ENCODE data around the gene FAM135A. TPM values are rescaled to one million over a fixed set of nuclear protein-coding genes. Genes with fewer than 3 reads are reported as not detected.

The FAM135A gene
- total and polyA plus RNA-seq, 9 of the 15 experiments (the other 6 are each of a cell fraction or from before 2014, with no cell fraction given) = 7.4 to 32.9 (median 19.2) TPM

DNA sequence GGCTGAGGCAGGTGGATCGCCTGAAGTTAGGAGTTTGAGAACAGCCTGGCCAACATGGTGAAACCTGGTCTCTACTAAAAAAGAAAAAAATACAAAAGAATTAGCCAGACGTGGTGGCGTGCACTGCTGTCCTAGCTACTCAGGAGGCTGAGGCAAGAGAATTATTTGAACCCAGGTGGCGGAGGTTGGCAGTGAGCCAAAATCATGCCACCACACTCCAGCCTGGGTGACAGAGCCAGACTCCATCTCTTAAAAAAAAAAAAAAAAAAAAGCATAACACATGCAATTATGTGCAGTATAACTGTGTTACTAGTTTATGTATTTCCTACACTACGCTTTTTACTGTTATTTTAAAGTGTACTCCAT lies 31.9 kb upstream of the FAM135A start:
- Histone ChIP-seq H3K9ac (ENCODE audit: insufficient read depth in 1 of 2, low read depth in 2 of 2, low read length in 2 of 2) (no peak overlapping the region), H3K4me3 (no peak overlapping the region), H3K9me3 (replicated peaks; ENCODE audit: control insufficient read depth, insufficient read depth, low read depth, low read length) (no peaks in the 10 kb centered on the region), H3K36me3 (ENCODE audit: control insufficient read depth, insufficient read depth, low read length) (no peaks in the 10 kb centered on the region), H3K79me2 (ENCODE audit: control insufficient read depth, insufficient read depth, low read length) (no peaks in the 10 kb centered on the region), H3K4me2 (ENCODE audit: insufficient read depth, low read length) (no peak overlapping the region), H2AFZ (ENCODE audit: low read depth, low read length) (no peak overlapping the region), H3K27ac (ENCODE audit: extremely low read depth, low read depth, low read length) (no peak overlapping the region), H3K27me3 (ENCODE audit: control insufficient read depth in 2 of 2, insufficient read depth in 2 of 2, low read length in 2 of 2) (no peaks in the 10 kb centered on the region), H4K20me1 (replicated peaks; ENCODE audit: control insufficient read depth, insufficient read depth, low read length) (no peaks in the 10 kb centered on the region), H3K9me1 (ENCODE audit: control insufficient read depth, insufficient read depth, low read length) (no peaks in the 10 kb centered on the region), H3K4me1 (replicated peaks in 1 of 2; ENCODE audit: control insufficient read depth in 2 of 2, insufficient read depth in 2 of 2, low read length in 2 of 2) (peaks cover 0 to 8% of the 10 kb centered on the region in 2 experiments; a peak in 4 of 5 replicates)
- intact Hi-C loops (cut with micrococcal nuclease) (no loop called here), in situ Hi-C loops (cut with MboI) (no loop called here)
- DNase-seq (ENCODE audit: extremely low read depth in 1 of 4, low spot score in 3 of 4) (no peak), FAIRE-seq (no peak), ATAC-seq (no peak)
- BruUV-seq (replicated peaks) = no TSS peak
- TF ChIP-seq HIVEP1 (CRISPR knock-in tag; IDR thresholded peaks at IDR 0.05) (no peak), SETDB1 (IDR thresholded peaks at IDR 0.05; ENCODE audit: low read length) (no peak), TAL1 (IDR thresholded peaks at IDR 0.05) (no peak), NFIX (CRISPR knock-in tag; IDR thresholded peaks at IDR 0.05; ENCODE audit: low read depth) (peak; percentile 56; the same call in 1 of the 2 replicates), CAMTA2 (CRISPR knock-in tag; conservative IDR thresholded peaks at IDR 0.05) (no peak), CBX8 (IDR thresholded peaks at IDR 0.05; ENCODE audit: borderline replicate concordance, extremely low read depth, low read depth, low read length, poor library complexity, severe bottlenecking) (no peak), TOE1 (IDR thresholded peaks at IDR 0.05; ENCODE audit: borderline replicate concordance) (no peak), TOE1 (CRISPR knock-in tag; IDR thresholded peaks at IDR 0.05; ENCODE audit: borderline replicate concordance, low read depth) (no peak), NFIC (IDR thresholded peaks at IDR 0.05) (peak; percentile 90), ZFPM2 (CRISPR knock-in tag; IDR thresholded peaks at IDR 0.05) (no peak), FOXK1 (CRISPR knock-in tag; IDR thresholded peaks at IDR 0.05; ENCODE audit: borderline replicate concordance) (no peak), TCF3 (CRISPR knock-in tag; IDR thresholded peaks at IDR 0.05) (no peak), ZNF263 (CRISPR knock-in tag; IDR thresholded peaks at IDR 0.05; ENCODE audit: borderline replicate concordance) (no peak), TCF7L2 (IDR thresholded peaks at IDR 0.05; ENCODE audit: low read depth, low read length) (no peak)
- TF ChIP-seq, protein P1, sequence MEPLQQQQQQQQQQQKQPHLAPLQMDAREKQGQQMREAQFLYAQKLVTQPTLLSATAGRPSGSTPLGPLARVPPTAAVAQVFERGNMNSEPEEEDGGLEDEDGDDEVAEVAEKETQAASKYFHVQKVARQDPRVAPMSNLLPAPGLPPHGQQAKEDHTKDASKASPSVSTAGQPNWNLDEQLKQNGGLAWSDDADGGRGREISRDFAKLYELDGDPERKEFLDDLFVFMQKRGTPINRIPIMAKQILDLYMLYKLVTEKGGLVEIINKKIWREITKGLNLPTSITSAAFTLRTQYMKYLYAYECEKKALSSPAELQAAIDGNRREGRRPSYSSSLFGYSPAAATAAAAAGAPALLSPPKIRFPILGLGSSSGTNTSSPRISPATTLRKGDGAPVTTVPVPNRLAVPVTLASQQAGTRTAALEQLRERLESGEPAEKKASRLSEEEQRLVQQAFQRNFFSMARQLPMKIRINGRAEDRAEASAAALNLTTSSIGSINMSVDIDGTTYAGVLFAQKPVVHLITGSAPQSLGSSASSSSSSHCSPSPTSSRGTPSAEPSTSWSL (CRISPR knock-in tag; IDR thresholded peaks at IDR 0.05; ENCODE audit: borderline replicate concordance) = no peak
- TF ChIP-seq, protein P2, sequence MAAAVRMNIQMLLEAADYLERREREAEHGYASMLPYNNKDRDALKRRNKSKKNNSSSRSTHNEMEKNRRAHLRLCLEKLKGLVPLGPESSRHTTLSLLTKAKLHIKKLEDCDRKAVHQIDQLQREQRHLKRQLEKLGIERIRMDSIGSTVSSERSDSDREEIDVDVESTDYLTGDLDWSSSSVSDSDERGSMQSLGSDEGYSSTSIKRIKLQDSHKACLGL (CRISPR knock-in tag; IDR thresholded peaks at IDR 0.05; ENCODE audit: borderline replicate concordance, poor library complexity, severe bottlenecking) = no peak
- ChIA-PET CTCF (ENCODE audit: low intra/inter-chr PET ratio) (interaction anchor here (0.6 kb wide), 1 partner anchor 17 kb away, joined by 3 read pairs; no protein-coding TSS in a partner anchor), POLR2A (interaction anchor here (1.4 kb wide), 1 partner anchor 12 kb away, joined by 7 read pairs; no protein-coding TSS in a partner anchor)
- 78% methylated on average over 5 of the region's 5 CpGs for WGBS (ENCODE audit: insufficient coverage, low coverage, missing lambda C conversion rate)
